SK-N-SH treated with all-trans-retinoic acid at 6 μM for 48 hours (cell line): Measurements from ENCODE around the gene IARS2.
A peak's percentile ranks its signal among the peaks of the same experiment; 100 is the strongest.

Source experiments
- BACH2 ChIP-seq: fragments of 250-450 bp; sonication (Bioruptor Pico); IDR thresholded peaks from 2 replicates; pipeline ENCODE4 v1.9.0; 2021; ENCODE audit warnings: mild to moderate bottlenecking, borderline replicate concordance
- CSDC2 ChIP-seq: fragments of 250-450 bp; sonication (Bioruptor Pico); IDR thresholded peaks from 2 replicates; pipeline ENCODE4 v1.5.0; 2020; ENCODE audit warnings: mild to moderate bottlenecking, moderate library complexity
- ESRRG ChIP-seq: fragments of 250-450 bp; sonication (Bioruptor Pico); IDR thresholded peaks from 2 replicates; pipeline ENCODE4 v1.6.1; 2021; ENCODE audit warnings: mild to moderate bottlenecking
- ISL1 ChIP-seq: fragments of 250-450 bp; sonication (Bioruptor Pico); IDR thresholded peaks from 2 replicates; pipeline ENCODE4 v2.1.2; 2022; ENCODE audit warnings: mild to moderate bottlenecking, moderate library complexity
- PPARA ChIP-seq: fragments of 250-450 bp; sonication (Bioruptor Pico); IDR thresholded peaks from 2 replicates; pipeline ENCODE4 v1.5.0; 2020; ENCODE audit warnings: mild to moderate bottlenecking, borderline replicate concordance
- RARB ChIP-seq: fragments of 250-450 bp; sonication (Bioruptor Pico); IDR thresholded peaks from 2 replicates; pipeline ENCODE4 v1.8.0; 2021; ENCODE audit warnings: mild to moderate bottlenecking, moderate library complexity
- SNAI2 ChIP-seq: fragments of 250-450 bp; sonication (Bioruptor Pico); IDR thresholded peaks from 2 replicates; pipeline ENCODE4 v1.5.0; 2020; ENCODE audit warnings: mild to moderate bottlenecking, moderate library complexity
- TCF4 ChIP-seq: fragments of 250-450 bp; sonication (Bioruptor Pico); IDR thresholded peaks from 2 replicates; pipeline ENCODE4 v1.8.0; 2021; ENCODE audit warnings: mild to moderate bottlenecking, moderate library complexity, borderline replicate concordance
- ZFP3 ChIP-seq: fragments of 250-450 bp; sonication (Bioruptor Pico); IDR thresholded peaks from 2 replicates; pipeline ENCODE4 v1.5.0; 2020; ENCODE audit warnings: mild to moderate bottlenecking, moderate library complexity
- ZFP30 ChIP-seq: fragments of 450-650 bp; formaldehyde crosslinking; IDR thresholded peaks from 2 replicates; pipeline ENCODE4 v1.5.0; 2022; ENCODE audit warnings: mild to moderate bottlenecking, moderate library complexity
- ZNF565 ChIP-seq: fragments of 450-650 bp; formaldehyde crosslinking; conservative IDR thresholded peaks from 2 replicates; pipeline ENCODE4 v1.5.0; 2020; ENCODE audit warnings: low read depth, mild to moderate bottlenecking, moderate library complexity
- TF ChIP-seq, protein P1 (sequence below): fragments of 250-450 bp; sonication (Bioruptor Pico); IDR thresholded peaks from 2 replicates; pipeline ENCODE4 v1.8.0; 2020; ENCODE audit warnings: mild to moderate bottlenecking, moderate library complexity, borderline replicate concordance
- TF ChIP-seq, protein P2 (sequence below): fragments of 250-450 bp; sonication (Bioruptor Pico); IDR thresholded peaks from 2 replicates; pipeline ENCODE4 v1.8.0; 2021; ENCODE audit warnings: low read depth, mild to moderate bottlenecking, moderate library complexity, borderline replicate concordance
- TF ChIP-seq, protein P3 (sequence below): fragments of 250-450 bp; sonication (Bioruptor Pico); IDR thresholded peaks from 2 replicates; pipeline ENCODE4 v1.5.1; 2020; ENCODE audit warnings: low read depth, mild to moderate bottlenecking, moderate library complexity

DNA sequence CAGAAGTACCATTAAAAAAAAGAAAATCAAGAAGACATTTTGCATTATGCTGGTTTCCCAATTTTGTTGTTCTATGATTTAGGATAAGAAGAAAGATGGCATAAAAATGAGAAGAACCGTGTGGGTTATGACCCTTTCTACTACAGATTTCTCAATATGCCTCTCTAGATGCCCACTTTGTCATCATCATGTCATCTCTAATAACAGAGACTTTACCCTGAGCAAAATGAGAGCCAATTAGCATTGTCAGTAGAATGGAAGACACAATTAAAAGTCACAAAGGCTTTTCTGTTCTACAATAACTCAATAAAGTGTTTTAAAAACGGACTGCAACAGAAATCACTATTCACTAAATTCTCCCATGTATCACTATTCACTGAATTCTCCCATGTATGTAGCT lies 92.8 kb downstream of the IARS2 start:
- TF ChIP-seq, protein P1, sequence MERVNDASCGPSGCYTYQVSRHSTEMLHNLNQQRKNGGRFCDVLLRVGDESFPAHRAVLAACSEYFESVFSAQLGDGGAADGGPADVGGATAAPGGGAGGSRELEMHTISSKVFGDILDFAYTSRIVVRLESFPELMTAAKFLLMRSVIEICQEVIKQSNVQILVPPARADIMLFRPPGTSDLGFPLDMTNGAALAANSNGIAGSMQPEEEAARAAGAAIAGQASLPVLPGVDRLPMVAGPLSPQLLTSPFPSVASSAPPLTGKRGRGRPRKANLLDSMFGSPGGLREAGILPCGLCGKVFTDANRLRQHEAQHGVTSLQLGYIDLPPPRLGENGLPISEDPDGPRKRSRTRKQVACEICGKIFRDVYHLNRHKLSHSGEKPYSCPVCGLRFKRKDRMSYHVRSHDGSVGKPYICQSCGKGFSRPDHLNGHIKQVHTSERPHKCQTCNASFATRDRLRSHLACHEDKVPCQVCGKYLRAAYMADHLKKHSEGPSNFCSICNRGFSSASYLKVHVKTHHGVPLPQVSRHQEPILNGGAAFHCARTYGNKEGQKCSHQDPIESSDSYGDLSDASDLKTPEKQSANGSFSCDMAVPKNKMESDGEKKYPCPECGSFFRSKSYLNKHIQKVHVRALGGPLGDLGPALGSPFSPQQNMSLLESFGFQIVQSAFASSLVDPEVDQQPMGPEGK = 0 out of 2 replicates have a peak, but pooled peaks have one; percentile 24
- no peak for TF ChIP-seq CSDC2
- no peak for TF ChIP-seq PPARA (CRISPR knock-in tag)
- TF ChIP-seq ZFP30 (CRISPR knock-in tag) = no peak
- TF ChIP-seq ISL1 (CRISPR knock-in tag) = peak; percentile 95
- no peak for TF ChIP-seq BACH2 (CRISPR knock-in tag)
- no peak for TF ChIP-seq ZFP3 (CRISPR knock-in tag)
- TF ChIP-seq, protein P2, sequence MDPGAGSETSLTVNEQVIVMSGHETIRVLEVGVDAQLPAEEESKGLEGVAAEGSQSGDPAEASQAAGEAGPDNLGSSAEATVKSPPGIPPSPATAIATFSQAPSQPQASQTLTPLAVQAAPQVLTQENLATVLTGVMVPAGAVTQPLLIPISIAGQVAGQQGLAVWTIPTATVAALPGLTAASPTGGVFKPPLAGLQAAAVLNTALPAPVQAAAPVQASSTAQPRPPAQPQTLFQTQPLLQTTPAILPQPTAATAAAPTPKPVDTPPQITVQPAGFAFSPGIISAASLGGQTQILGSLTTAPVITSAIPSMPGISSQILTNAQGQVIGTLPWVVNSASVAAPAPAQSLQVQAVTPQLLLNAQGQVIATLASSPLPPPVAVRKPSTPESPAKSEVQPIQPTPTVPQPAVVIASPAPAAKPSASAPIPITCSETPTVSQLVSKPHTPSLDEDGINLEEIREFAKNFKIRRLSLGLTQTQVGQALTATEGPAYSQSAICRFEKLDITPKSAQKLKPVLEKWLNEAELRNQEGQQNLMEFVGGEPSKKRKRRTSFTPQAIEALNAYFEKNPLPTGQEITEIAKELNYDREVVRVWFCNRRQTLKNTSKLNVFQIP (CRISPR knock-in tag) = no peak
- TF ChIP-seq, protein P3, sequence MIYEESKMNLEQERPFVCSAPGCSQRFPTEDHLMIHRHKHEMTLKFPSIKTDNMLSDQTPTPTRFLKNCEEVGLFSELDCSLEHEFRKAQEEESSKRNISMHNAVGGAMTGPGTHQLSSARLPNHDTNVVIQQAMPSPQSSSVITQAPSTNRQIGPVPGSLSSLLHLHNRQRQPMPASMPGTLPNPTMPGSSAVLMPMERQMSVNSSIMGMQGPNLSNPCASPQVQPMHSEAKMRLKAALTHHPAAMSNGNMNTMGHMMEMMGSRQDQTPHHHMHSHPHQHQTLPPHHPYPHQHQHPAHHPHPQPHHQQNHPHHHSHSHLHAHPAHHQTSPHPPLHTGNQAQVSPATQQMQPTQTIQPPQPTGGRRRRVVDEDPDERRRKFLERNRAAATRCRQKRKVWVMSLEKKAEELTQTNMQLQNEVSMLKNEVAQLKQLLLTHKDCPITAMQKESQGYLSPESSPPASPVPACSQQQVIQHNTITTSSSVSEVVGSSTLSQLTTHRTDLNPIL = no peak
- TF ChIP-seq RARB (CRISPR knock-in tag) = no peak
- TF ChIP-seq SNAI2 (CRISPR knock-in tag) = no peak
- TF ChIP-seq ESRRG = no peak
- no peak for TF ChIP-seq ZNF565 (CRISPR knock-in tag)
- no peak for TF ChIP-seq TCF4
